Astrocyte (in vitro differentiated cells and primary cell): ENCODE results near the gene LRATD1. TPM values are rescaled to one million over a fixed set of nuclear protein-coding genes. Genes with fewer than 3 reads are reported as not detected.

ENCODE experiments used
- DNase-seq: peaks from one replicate; pipeline ENCODE4 v3.0.0-alpha.2; 2010; ENCODE audit warnings: low read depth
- FAIRE-seq: peaks from 2 replicates; lab custom pipeline; 2011; peaks lifted over from hg19 to GRCh38; lab: Jason Lieb, UNC
- H2AFZ ChIP-seq: 2 replicates; pipeline ENCODE4 v1.6.0; 2012; ENCODE audit warnings: low read depth, low read length, inconsistent platforms
- H3K27ac ChIP-seq: 2 replicates; pipeline ENCODE4 v1.5.1; 2011; ENCODE audit warnings: low read depth, low read length, inconsistent platforms
- H3K27me3 ChIP-seq: 2 replicates; pipeline ENCODE4 v1.6.0; 2011; ENCODE audit warnings: low read length, inconsistent platforms; ENCODE audit not compliant: insufficient read depth
- H3K36me3 ChIP-seq: 2 replicates; pipeline ENCODE4 v1.5.1; 2011; ENCODE audit warnings: low read length, inconsistent platforms; ENCODE audit not compliant: insufficient read depth
- H3K4me1 ChIP-seq: 2 replicates; pipeline ENCODE4 v1.5.1; 2011; ENCODE audit warnings: low read length, inconsistent platforms; ENCODE audit not compliant: insufficient read depth
- H3K4me2 ChIP-seq: 2 replicates; pipeline ENCODE4 v1.6.0; 2012; ENCODE audit warnings: low read length, inconsistent platforms
- H3K4me3 ChIP-seq: 2 replicates; pipeline ENCODE4 v1.5.1; 2011; ENCODE audit warnings: low read depth, mild to moderate bottlenecking, low read length, inconsistent platforms; ENCODE audit not compliant: insufficient read depth
- H3K79me2 ChIP-seq: 2 replicates; pipeline ENCODE4 v1.6.0; 2012; ENCODE audit warnings: mild to moderate bottlenecking, low read length, inconsistent platforms; ENCODE audit not compliant: insufficient read depth
- H3K9ac ChIP-seq: 2 replicates; pipeline ENCODE4 v1.6.0; 2012; ENCODE audit warnings: mild to moderate bottlenecking, low read length, inconsistent platforms
- H3K9me3 ChIP-seq: 2 replicates; pipeline ENCODE4 v1.5.1; 2012; ENCODE audit warnings: low read depth, mild to moderate bottlenecking, low read length, inconsistent platforms; ENCODE audit not compliant: insufficient read depth
- H4K20me1 ChIP-seq: 2 replicates; pipeline ENCODE4 v1.6.0; 2012; ENCODE audit warnings: low read length, inconsistent platforms; ENCODE audit not compliant: insufficient read depth
- H3K27ac Mint-ChIP-seq: one replicate; pipeline ENCODE4 v1.8.0; 2021; ENCODE audit warnings: mild to moderate bottlenecking, mixed read lengths; ENCODE audit not compliant: unreplicated experiment
- H3K27me3 Mint-ChIP-seq: one replicate; pipeline ENCODE4 v1.8.0; 2021; ENCODE audit warnings: low read depth, mixed read lengths; ENCODE audit not compliant: unreplicated experiment
- H3K36me3 Mint-ChIP-seq: one replicate; pipeline ENCODE4 v1.8.0; 2021; ENCODE audit warnings: low read depth, mixed read lengths; ENCODE audit not compliant: unreplicated experiment
- H3K4me1 Mint-ChIP-seq: one replicate; pipeline ENCODE4 v1.8.0; 2021; ENCODE audit warnings: low read depth, mixed read lengths; ENCODE audit not compliant: unreplicated experiment
- H3K4me3 Mint-ChIP-seq: one replicate; pipeline ENCODE4 v1.8.0; 2021; ENCODE audit warnings: mild to moderate bottlenecking, moderate library complexity, mixed read lengths; ENCODE audit not compliant: unreplicated experiment
- H3K9me3 Mint-ChIP-seq: one replicate; pipeline ENCODE4 v1.8.0; 2021; ENCODE audit warnings: mild to moderate bottlenecking, mixed read lengths; ENCODE audit not compliant: unreplicated experiment
- CTCF ChIP-seq: IDR thresholded peaks from 2 replicates; pipeline ENCODE4 v1.5.1; 2011; ENCODE audit warnings: low read depth, mild to moderate bottlenecking, inconsistent platforms, low read length, moderate library complexity; ENCODE audit not compliant: insufficient read depth
- EZH2 ChIP-seq: IDR thresholded peaks from 2 replicates; pipeline ENCODE4 v1.6.1; 2012; ENCODE audit warnings: mild to moderate bottlenecking, low read length, inconsistent platforms; ENCODE audit not compliant: insufficient read depth
- total RNA-seq: library from RNA; stranded (reverse); gene quantifications from 2 replicates; pipeline ENCODE4 v1.2.1, GENCODE V29; 2021

Gene LRATD1
- total RNA-seq, 1 donor from 2014 or later, result 28.3 TPM

GRCh38 chr2:14623237-14623636 lies 9.3 kb upstream of the LRATD1 start:
- Histone ChIP-seq H3K4me3 (no peak overlapping the region), H3K9me3 (no peaks in the 10 kb centered on the region), H3K36me3 (no peaks in the 10 kb centered on the region), H3K27ac (no peak overlapping the region), H3K27me3 (peaks cover 3% of the 10 kb centered on the region), H3K4me1 (peaks cover 7% of the 10 kb centered on the region), H3K4me2 (no peak overlapping the region), H2AFZ (no peak overlapping the region), H3K9ac (no peak overlapping the region), H3K79me2 (no peaks in the 10 kb centered on the region), H4K20me1 (no peaks in the 10 kb centered on the region)
- Mint-ChIP-seq H3K9me3 (no peaks in the 10 kb centered on the region), H3K4me3 (no peak overlapping the region), H3K4me1 (peaks cover 11% of the 10 kb centered on the region), H3K36me3 (no peaks in the 10 kb centered on the region), H3K27me3 (no peaks in the 10 kb centered on the region), H3K27ac (no peak overlapping the region)
- FAIRE-seq (no peak), DNase-seq (no peak)
- TF ChIP-seq CTCF (no peak), EZH2 (no peak)

GRCh38 chr2:14626873-14627272 lies 5.6 kb upstream of the LRATD1 start:
- H3K27ac ChIP-seq, result no peak overlapping the region
- no peak overlapping the region for H3K9ac ChIP-seq
- Mint-ChIP-seq H3K4me3 (no peak overlapping the region), H3K27ac (no peak overlapping the region), H3K4me1 (peaks cover 18% of the 10 kb centered on the region), H3K36me3 (no peaks in the 10 kb centered on the region), H3K9me3 (no peaks in the 10 kb centered on the region), H3K27me3 (peaks cover 7% of the 10 kb centered on the region)
- no peak overlapping the region for H3K4me2 ChIP-seq
- H4K20me1 ChIP-seq, result no peaks in the 10 kb centered on the region
- no peaks in the 10 kb centered on the region for H3K36me3 ChIP-seq
- no peaks in the 10 kb centered on the region for H3K79me2 ChIP-seq
- H3K4me1 ChIP-seq, result peaks cover 1% of the 10 kb centered on the region
- no peak for FAIRE-seq
- no peak overlapping the region for H3K4me3 ChIP-seq
- TF ChIP-seq EZH2 (no peak), CTCF (no peak)
- H2AFZ ChIP-seq, result no peak overlapping the region
- peaks cover 11% of the 10 kb centered on the region for H3K27me3 ChIP-seq
- no peak for DNase-seq
- H3K9me3 ChIP-seq, result no peaks in the 10 kb centered on the region

GRCh38 chr2:14628901-14629300 lies 3.6 kb upstream of the LRATD1 start:
- no peak for FAIRE-seq
- TF ChIP-seq EZH2, result no peak
- TF ChIP-seq CTCF, result no peak
- peaks cover 19% of the 10 kb centered on the region for H3K27me3 ChIP-seq
- Mint-ChIP-seq H3K27me3 (peaks cover 7% of the 10 kb centered on the region), H3K36me3 (no peaks in the 10 kb centered on the region), H3K4me3 (no peak overlapping the region), H3K4me1 (peaks cover 19% of the 10 kb centered on the region), H3K27ac (peak overlapping the region; percentile 36), H3K9me3 (no peaks in the 10 kb centered on the region)
- H3K79me2 ChIP-seq, result no peaks in the 10 kb centered on the region
- H3K36me3 ChIP-seq, result no peaks in the 10 kb centered on the region
- peaks cover 17% of the 10 kb centered on the region for H3K4me1 ChIP-seq
- no peak overlapping the region for H3K27ac ChIP-seq
- DNase-seq, result no peak
- no peak overlapping the region for H3K4me3 ChIP-seq
- no peak overlapping the region for H3K4me2 ChIP-seq
- no peak overlapping the region for H2AFZ ChIP-seq
- no peaks in the 10 kb centered on the region for H4K20me1 ChIP-seq
- no peak overlapping the region for H3K9ac ChIP-seq
- H3K9me3 ChIP-seq, result no peaks in the 10 kb centered on the region
